HEK293 (cell line): ENCODE data around the gene ITGB1BP2.

Experiments used
- CTCF ChIA-PET: fragments of 350-600 bp; formaldehyde crosslinking; extraction: SDS; loops from one replicate; lab custom pipeline; 2021; ENCODE audit warnings: antibody characterized with exemption; lab: Yijun Ruan, JAX
- POLR2A ChIA-PET: fragments of 300-600 bp; formaldehyde crosslinking; extraction: SDS; loops from one replicate; lab custom pipeline; 2020; ENCODE audit warnings: antibody characterized with exemption, inconsistent platforms; lab: Yijun Ruan, JAX
- H3K27ac ChIP-seq: fragments of 200-500 bp; sonication (Bioruptor generic); 2 replicates; pipeline ENCODE4 v1.5.1; 2014; ENCODE audit warnings: low read depth, low read length, control low read depth, inconsistent platforms; ENCODE audit errors: extremely low read depth
- H3K36me3 ChIP-seq, 2 experiments: fragments of 200-500 bp in 1 of 2; sonication (Bioruptor generic) in 1 of 2; 1 replicate in 1 of 2; 2 replicates in 1 of 2; pipeline ENCODE4 v1.5.1; 2014 to 2017; ENCODE audit warnings: inconsistent platforms in 2 of 2, low read length in 2 of 2; ENCODE audit not compliant: control insufficient read depth in 2 of 2, insufficient read depth in 1 of 2
- H3K4me1 ChIP-seq: fragments of 200-500 bp; sonication (Bioruptor generic); 2 replicates; pipeline ENCODE4 v1.5.1; 2014; ENCODE audit warnings: mild to moderate bottlenecking, low read length, inconsistent platforms; ENCODE audit not compliant: control insufficient read depth, insufficient read depth
- H3K4me3 ChIP-seq: 2 replicates; pipeline ENCODE4 v1.5.1; 2011; ENCODE audit warnings: low read depth, mild to moderate bottlenecking, control low read depth, low read length, moderate library complexity
- H3K9me3 ChIP-seq: fragments of 200-500 bp; sonication (Bioruptor generic); 2 replicates; pipeline ENCODE4 v1.5.1; 2014; ENCODE audit warnings: low read depth, low read length, inconsistent platforms; ENCODE audit not compliant: control insufficient read depth, insufficient read depth
- HOXC10 ChIP-seq: sonication (generic); formaldehyde crosslinking; IDR thresholded peaks from 2 replicates; pipeline ENCODE4 v1.8.1; 2023; ENCODE audit warnings: mild to moderate bottlenecking, missing genetic modification reagents
- KLF1 ChIP-seq: fragments of 450-650 bp; formaldehyde crosslinking; IDR thresholded peaks from 2 replicates; pipeline ENCODE4 v1.5.1; 2016; ENCODE audit warnings: missing biosample characterization, missing genetic modification characterization
- KLF16 ChIP-seq: fragments of 450-650 bp; formaldehyde crosslinking; IDR thresholded peaks from 2 replicates; pipeline ENCODE4 v1.5.1; 2017; ENCODE audit warnings: missing biosample characterization, missing genetic modification characterization
- PATZ1 ChIP-seq: fragments of 450-650 bp; formaldehyde crosslinking; IDR thresholded peaks from 2 replicates; pipeline ENCODE4 v1.5.1; 2016; ENCODE audit warnings: missing biosample characterization, missing genetic modification characterization
- SETDB1 ChIP-seq: IDR thresholded peaks from one replicate; pipeline ENCODE4 v1.6.1; 2017; ENCODE audit warnings: mild to moderate bottlenecking, low read length, moderate library complexity, mixed read lengths; ENCODE audit not compliant: insufficient read length
- TCF7L2 ChIP-seq: IDR thresholded peaks from 2 replicates; pipeline ENCODE4 v1.6.1; 2011; ENCODE audit warnings: low read depth, mild to moderate bottlenecking, inconsistent platforms, low read length, moderate library complexity, borderline replicate concordance
- ZBTB20 ChIP-seq: fragments of 450-650 bp; formaldehyde crosslinking; IDR thresholded peaks from 2 replicates; pipeline ENCODE4 v1.5.1; 2016; ENCODE audit warnings: missing biosample characterization, missing genetic modification characterization
- ZNF114 ChIP-seq: fragments of 450-650 bp; formaldehyde crosslinking; IDR thresholded peaks from 2 replicates; pipeline ENCODE4 v1.5.0; 2017; ENCODE audit warnings: missing biosample characterization, missing genetic modification characterization
- ZNF121 ChIP-seq: fragments of 450-650 bp; formaldehyde crosslinking; IDR thresholded peaks from 2 replicates; pipeline ENCODE4 v1.5.1; 2016; ENCODE audit warnings: missing biosample characterization, missing genetic modification characterization
- ZNF157 ChIP-seq: fragments of 450-650 bp; formaldehyde crosslinking; IDR thresholded peaks from 2 replicates; pipeline ENCODE4 v1.5.1; 2016; ENCODE audit warnings: missing biosample characterization, missing genetic modification characterization
- ZNF16 ChIP-seq: fragments of 450-650 bp; formaldehyde crosslinking; IDR thresholded peaks from 2 replicates; pipeline ENCODE4 v1.5.1; 2016; ENCODE audit warnings: low read depth, missing biosample characterization, missing genetic modification characterization
- ZNF202 ChIP-seq: fragments of 450-650 bp; formaldehyde crosslinking; IDR thresholded peaks from 2 replicates; pipeline ENCODE4 v1.5.1; 2016; ENCODE audit warnings: missing biosample characterization, missing genetic modification characterization, borderline replicate concordance
- ZNF26 ChIP-seq: fragments of 450-650 bp; formaldehyde crosslinking; IDR thresholded peaks from 2 replicates; pipeline ENCODE4 v1.5.1; 2016; ENCODE audit warnings: missing biosample characterization, missing genetic modification characterization
- ZNF292 ChIP-seq: fragments of 450-650 bp; formaldehyde crosslinking; IDR thresholded peaks from 2 replicates; pipeline ENCODE4 v1.5.1; 2016; ENCODE audit warnings: low read depth, missing biosample characterization, missing genetic modification characterization, borderline replicate concordance
- ZNF398 ChIP-seq: fragments of 450-650 bp; formaldehyde crosslinking; IDR thresholded peaks from 2 replicates; pipeline ENCODE4 v1.5.1; 2017; ENCODE audit warnings: missing biosample characterization, missing genetic modification characterization
- ZNF514 ChIP-seq: fragments of 450-650 bp; formaldehyde crosslinking; IDR thresholded peaks from 2 replicates; pipeline ENCODE4 v1.5.1; 2016; ENCODE audit warnings: missing biosample characterization, missing genetic modification characterization
- ZNF518A ChIP-seq: fragments of 450-650 bp; formaldehyde crosslinking; conservative IDR thresholded peaks from 2 replicates; pipeline ENCODE4 v1.5.1; 2016; ENCODE audit warnings: low read depth, missing biosample characterization, missing genetic modification characterization
- ZNF530 ChIP-seq: fragments of 450-650 bp; formaldehyde crosslinking; IDR thresholded peaks from 2 replicates; pipeline ENCODE4 v1.5.1; 2016; ENCODE audit warnings: low read depth, missing biosample characterization, missing genetic modification characterization
- ZNF548 ChIP-seq: fragments of 450-650 bp; formaldehyde crosslinking; IDR thresholded peaks from 2 replicates; pipeline ENCODE4 v1.5.1; 2016; ENCODE audit warnings: missing biosample characterization, missing genetic modification characterization
- ZNF561 ChIP-seq: fragments of 450-650 bp; IDR thresholded peaks from 2 replicates; pipeline ENCODE4 v1.5.1; 2018; ENCODE audit warnings: missing biosample characterization, missing genetic modification characterization, borderline replicate concordance
- ZNF664 ChIP-seq: fragments of 450-650 bp; formaldehyde crosslinking; IDR thresholded peaks from 2 replicates; pipeline ENCODE4 v1.5.1; 2016; ENCODE audit warnings: missing biosample characterization, missing genetic modification characterization
- ZNF704 ChIP-seq: fragments of 450-650 bp; formaldehyde crosslinking; IDR thresholded peaks from 2 replicates; pipeline ENCODE4 v1.5.1; 2016; ENCODE audit warnings: missing biosample characterization, missing genetic modification characterization

ITGB1BP2 gene

GRCh38 chrX:71282514-71283402 is 18.8 kb upstream of the ITGB1BP2 start (continued):
- peak; percentile 99 for TF ChIP-seq ZNF398 (tag by site-specific recombination)
- TF ChIP-seq ZNF202 (tag by site-specific recombination), result no peak
- TF ChIP-seq ZNF704 (tag by site-specific recombination), result no peak
- TF ChIP-seq ZNF114 (tag by site-specific recombination), result no peak
- TF ChIP-seq HOXC10 (CRISPR knock-in tag), result no peak
- no peak for TF ChIP-seq ZNF157 (tag by site-specific recombination)
- no peak for TF ChIP-seq TCF7L2
- TF ChIP-seq ZNF561 (tag by site-specific recombination), result no peak
- peak; percentile 86 for TF ChIP-seq PATZ1 (tag by site-specific recombination)
- no peak for TF ChIP-seq ZNF26
- TF ChIP-seq ZNF121, result no peak

- H3K36me3 ChIP-seq, result peaks cover 16 to 29% of the 10 kb centered on the region in 2 experiments
- ChIA-PET POLR2A (interaction anchor here (0.5 to 1.9 kb wide), 16 partner anchors 9 to 251 kb away, joined by 3 to 34 read pairs (median 5); partner anchors contain the start of genes ITGB1BP2, MED12, TAF1 and ZMYM3), CTCF (interaction anchor here (0.5 to 0.8 kb wide), 5 partner anchors 29 to 730 kb away, joined by 3 to 8 read pairs (median 4); partner anchors contain the start of gene ZMYM3)
- peak within 1 kb of the TSS; percentile 98 for H3K27ac ChIP-seq
- H3K9me3 ChIP-seq, result no peaks in the 10 kb centered on the region
- H3K4me3 ChIP-seq, result peak within 1 kb of the TSS; percentile 84
- H3K4me1 ChIP-seq, result peaks cover 4% of the 10 kb centered on the region; the same call in 1 of the 2 replicates
- TF ChIP-seq ZNF664 (no peak), KLF1 (no peak), ZNF518A (no peak), ZNF514 (tag by site-specific recombination) (no peak), SETDB1 (no peak), ZBTB20 (no peak), KLF16 (tag by site-specific recombination) (peak; percentile 38; the same call in 1 of the 2 replicates), ZNF292 (tag by site-specific recombination) (no peak), ZNF16 (tag by site-specific recombination) (no peak), ZNF530 (tag by site-specific recombination) (no peak), ZNF548 (tag by site-specific recombination) (no peak)
These were observed 18.0 kb upstream of the ITGB1BP2 start, which contains the start of gene NONO for GRCh38 chrX:71283403-71284143. Gene NONO (plus strand): TSS chrX:71283635. CDS start chrX:71290638, 7,003 bp downstream.
